ENCODE results near the gene PTGER1.
A peak's percentile ranks its signal among the peaks of the same experiment; 100 is the strongest.
"Not testable (repeated sequence)": the region's sequence is repeated elsewhere in the genome, so short reads cannot be mapped to it uniquely, and the experiment has no call there.

Gene PTGER1, protein sequence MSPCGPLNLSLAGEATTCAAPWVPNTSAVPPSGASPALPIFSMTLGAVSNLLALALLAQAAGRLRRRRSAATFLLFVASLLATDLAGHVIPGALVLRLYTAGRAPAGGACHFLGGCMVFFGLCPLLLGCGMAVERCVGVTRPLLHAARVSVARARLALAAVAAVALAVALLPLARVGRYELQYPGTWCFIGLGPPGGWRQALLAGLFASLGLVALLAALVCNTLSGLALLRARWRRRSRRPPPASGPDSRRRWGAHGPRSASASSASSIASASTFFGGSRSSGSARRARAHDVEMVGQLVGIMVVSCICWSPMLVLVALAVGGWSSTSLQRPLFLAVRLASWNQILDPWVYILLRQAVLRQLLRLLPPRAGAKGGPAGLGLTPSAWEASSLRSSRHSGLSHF

GRCh38 chr19:14475251-14476073 is at the start of gene PTGER1:
PTGER1 (minus strand) TSS chr19:14475354; CDS start chr19:14474320, 1,034 bp downstream.
- DNase-seq = peak; percentile 74

DNA sequence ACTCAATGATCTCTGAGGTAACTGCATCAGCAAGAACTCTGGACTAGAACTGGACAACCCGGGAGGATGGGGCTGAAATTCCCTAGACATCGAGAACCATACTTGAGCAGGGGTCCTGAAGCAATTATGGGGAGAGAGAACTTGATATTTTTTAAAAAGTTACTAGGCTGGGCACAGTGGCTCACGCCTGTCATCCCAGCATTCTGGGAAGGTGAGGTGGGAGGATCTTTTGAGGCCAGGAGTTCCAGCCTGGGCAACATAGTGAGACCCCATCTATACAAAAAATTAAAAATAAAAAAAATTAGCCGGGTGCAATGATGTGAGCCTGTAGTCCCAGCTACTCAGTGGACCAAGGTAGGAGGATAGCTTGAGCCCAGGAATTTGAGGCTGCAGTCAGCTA is 45.4 kb upstream of the PTGER1 start:
- no peak for DNase-seq

DNA sequence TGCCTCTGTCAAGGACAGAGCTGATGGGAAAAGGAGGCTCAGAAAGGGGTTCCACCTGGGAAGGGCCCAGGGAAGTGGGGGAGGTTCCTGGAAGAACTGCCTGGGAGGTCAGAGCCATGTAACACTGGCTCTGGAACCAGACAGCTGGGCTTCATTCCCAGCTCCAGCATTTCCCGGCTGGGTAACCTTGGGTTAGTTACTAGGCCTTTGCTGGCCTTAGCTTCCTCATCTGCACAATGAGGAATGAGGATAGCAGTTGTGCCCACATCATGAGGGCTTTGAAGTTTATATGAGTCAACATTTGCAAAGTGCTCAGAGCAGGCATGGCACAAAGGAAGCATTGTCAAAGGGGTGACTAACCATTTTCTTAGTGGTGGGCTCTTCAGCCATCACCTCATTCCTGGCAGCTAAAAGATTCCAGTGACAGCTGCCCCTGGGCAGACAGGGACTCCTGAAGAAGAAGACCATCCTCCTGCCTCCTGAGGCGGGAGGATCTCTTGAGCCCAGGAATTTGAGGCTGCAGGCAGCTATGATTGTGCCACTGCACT is 44.8 kb upstream of the PTGER1 start:
- no peak for DNase-seq

GRCh38 chr19:14519245-14519859 is 44.2 kb upstream of the PTGER1 start:
- no peak for DNase-seq

GRCh38 chr19:14517840-14518505 is 42.8 kb upstream of the PTGER1 start, which contains the start of gene DNAJB1:
DNAJB1 (minus strand) TSS chr19:14518397; CDS start chr19:14518349, 48 bp downstream.
- no peak for DNase-seq

DNA sequence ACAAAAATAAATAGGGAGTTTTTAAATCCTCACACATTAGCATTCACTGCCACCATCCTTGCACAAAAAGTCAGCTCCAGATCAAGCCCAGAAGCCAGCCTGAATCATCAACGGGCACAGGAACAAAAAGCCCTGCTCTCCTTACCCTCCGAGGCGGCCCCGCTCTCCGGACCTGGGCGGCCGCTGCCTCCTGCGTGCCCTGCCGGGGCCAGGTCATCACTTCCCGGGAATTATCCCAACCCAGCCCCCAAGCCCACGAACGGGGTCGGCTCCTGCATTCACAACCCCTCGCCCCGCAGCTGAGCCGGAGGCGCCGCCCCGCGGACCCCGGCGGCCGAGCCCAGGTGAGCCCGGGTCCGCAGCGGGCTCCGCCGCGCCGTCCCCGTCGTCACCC is 42.3 kb upstream of the PTGER1 start:
- no peak for DNase-seq

- DNase-seq = no peak
Observed at GRCh38 chr19:14516746-14517438, 41.7 kb upstream of the PTGER1 start.

DNA sequence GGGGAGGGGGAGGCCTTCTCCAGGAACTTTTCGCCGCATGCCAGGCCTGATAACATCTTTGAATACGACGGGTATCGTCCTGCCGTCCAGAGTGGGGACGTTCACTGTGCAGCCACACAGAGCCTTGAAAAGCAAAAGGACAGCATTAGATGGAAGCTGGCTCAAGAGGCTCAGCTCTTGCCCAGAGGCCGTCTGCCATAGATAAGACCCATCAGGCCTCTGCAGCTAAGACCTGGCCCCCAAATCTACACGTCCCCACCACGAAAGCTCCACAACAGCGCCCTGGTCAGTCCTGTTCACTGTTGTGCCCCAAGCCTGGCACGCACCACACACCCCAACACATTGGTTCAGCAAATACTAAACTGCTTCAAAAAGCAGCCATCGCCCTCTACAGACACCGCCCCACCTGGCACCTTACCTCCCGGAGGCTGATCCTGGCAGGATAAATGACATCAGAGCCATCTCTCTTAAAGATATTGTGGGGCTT is 40.9 kb upstream of the PTGER1 start:
- no peak for DNase-seq

DNA sequence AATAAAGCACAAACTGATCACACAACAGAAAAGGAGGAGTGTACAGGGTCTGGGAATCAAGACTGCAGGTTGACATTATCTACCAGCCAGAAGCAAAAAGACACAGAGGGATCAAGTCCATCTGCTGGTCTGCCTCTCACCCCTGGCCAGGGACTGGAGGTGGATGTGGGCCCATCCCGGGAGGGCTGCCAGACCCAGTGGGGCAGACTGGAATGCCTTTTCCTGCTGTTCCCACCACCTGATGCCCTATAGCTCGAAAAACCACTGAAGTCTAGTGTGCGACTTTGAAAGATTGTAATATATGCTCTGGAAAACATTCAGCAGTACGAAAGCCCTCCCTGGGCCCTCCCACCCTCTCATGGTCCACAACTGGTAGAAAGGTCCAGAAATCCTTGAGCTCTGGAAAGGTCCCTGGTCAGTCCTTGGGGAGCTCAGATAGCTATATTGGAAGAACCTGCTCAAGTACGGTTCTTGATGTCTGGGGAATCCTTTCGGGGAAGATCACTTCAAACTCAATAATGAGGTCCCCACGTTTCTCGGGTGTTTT is 40.4 kb upstream of the PTGER1 start:
- no peak for DNase-seq

- DNase-seq = no peak
Observed at GRCh38 chr19:14514215-14514863, 39.2 kb upstream of the PTGER1 start.

- DNase-seq = no peak
Observed at GRCh38 chr19:14512406-14512961, 37.3 kb upstream of the PTGER1 start.

DNA sequence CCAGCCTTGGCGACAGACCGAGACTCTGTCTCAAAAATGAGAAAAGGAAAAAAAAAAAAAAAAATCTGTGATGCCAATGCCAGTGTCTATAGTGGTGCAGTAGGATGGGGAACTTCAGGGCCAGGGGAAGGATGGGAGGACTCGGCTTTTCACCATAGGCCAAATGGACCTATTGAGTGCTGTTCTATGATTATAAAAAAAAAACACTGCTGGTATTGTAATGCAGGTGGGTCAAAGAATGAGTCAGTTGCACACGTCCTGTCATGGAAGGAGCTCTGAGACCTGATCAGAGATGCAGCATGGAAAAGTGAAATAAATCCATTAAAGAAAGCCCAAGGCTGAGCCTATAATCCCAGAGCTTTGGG is 36.1 kb upstream of the PTGER1 start:
- DNase-seq = no peak

- no peak for DNase-seq
Observed at GRCh38 chr19:14510311-14511228, 35.4 kb upstream of the PTGER1 start.

DNA sequence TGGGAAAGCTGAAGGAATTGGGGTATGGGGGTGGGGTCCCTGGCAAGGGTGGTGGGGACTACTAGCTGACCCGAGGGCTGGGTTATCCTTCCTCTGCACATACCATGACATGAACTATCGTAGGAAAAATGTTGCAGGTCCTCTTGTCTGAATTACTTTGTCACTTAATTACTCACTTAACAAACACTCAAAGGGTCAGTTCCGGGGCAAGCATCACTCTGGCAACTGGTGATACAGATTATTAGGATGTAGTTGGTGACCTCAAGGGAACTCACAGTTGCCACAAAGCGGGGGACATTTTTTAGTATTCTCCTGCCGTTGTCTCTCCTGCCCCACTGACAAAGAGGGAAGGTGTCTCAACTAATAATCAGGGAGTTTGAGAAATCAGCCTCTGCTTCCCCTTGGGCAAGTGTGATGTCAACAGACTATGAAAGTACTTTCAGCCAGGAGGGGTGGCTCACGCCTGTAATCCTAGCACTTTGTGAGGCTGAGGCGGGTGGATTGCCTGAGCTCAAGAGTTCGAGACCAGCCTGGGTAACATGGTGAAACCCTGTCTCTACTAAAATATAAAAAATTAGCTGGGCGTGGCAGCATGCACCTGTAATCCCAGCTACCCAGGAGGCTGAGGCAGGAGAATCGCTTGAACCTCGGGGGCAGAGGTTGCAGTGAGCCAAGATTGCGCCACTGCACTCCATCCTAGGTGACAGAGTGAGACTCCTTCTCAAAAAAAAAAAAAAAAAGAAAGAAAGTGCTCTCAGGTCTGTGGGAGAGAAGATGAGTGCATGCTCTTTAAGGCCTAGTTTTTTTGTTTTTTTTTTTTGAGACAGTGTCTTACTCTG is 32.8 kb upstream of the PTGER1 start:
- no peak for DNase-seq

DNA sequence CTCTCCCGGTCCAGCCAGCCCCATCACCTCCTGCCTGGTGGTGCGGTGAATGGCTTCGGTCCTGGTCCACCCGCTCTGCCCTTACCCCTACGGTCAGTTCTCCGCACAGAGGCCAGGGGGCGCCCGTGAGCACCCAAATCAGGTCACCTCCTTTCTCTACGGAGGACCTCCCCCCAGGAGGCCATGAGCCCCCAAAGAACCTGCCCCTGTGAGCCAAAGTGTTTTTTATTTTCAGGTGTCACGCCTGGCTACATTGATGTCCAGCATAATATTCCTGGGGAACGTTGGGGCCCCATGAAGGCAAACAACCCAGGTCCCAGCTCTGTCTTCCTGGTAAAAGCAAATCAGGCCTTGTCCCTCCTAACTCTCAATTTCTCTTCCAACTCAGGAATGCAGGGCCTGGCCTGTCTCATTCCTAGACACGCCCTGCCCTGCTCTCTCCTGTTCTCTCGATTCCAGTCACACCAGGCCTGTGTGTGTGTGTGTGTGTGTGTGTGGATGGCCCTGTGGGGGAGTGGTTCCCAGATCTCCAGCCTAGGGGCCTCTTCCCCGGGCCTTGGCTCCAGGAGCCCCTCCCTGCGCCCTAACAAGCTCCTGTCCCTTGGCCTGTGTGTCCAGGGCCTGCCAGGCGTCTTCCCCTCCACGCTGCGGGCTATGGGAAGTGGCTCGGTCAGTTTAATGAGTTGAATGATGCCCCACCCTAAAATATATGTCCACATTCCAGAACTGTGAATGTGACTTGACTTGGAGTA is 30.5 kb upstream of the PTGER1 start:
- peak; percentile 93 for DNase-seq

DNA sequence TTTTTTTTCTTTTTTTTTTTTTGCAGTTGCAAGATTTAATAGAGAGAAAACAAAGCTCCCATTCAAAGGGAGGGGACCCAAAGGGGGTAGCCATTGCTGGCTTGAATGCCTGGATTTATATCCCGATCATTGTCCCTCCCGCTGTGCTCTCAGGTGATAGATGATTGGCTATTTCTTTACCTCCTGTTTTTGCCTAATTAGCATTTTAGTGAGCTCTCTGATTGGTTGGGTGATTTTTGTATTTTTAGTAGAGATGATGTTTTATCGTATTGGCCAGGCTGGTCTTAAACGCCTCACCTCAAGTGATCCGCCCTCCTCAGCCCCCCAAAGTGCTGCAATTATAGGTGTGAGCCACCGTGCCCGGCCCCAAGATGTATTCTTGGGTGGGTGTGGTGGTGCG is 29.4 kb upstream of the PTGER1 start:
- not testable (repeated sequence) for DNase-seq

- no peak for DNase-seq
Observed at GRCh38 chr19:14503285-14503684, 28.1 kb upstream of the PTGER1 start.

Measured in activated CD8-positive, alpha-beta memory T cell treated with anti-CD3 and anti-CD28 coated beads, Interleukin-2, amount 50 U/mL, for 48 hours (primary cell).